ENCODE data around the gene ZNF683.

Gene ZNF683

DNA sequence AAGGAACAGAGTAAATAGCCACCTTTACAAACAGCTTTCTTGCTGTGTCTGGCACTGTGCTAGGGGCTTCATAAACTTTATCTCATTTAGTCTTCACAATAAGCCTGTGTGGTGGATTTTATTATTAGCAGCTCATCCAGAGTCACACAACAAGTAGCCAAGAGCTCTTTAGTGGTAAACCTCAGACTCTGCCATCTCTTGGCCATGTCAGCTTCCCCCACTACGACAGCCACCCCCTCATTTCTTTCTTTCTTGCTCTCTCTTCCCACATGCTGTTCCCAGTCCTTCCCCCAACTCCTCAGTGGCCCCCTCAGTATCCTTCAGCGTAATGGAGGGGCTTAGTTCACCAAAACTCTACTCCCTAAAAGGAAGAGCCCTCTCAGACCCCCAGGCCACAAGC is 1.2 kb upstream of the ZNF683 start:
- peak; percentile 20 for DNase-seq (ENCODE audit: low read depth)
- H3K4me3 ChIP-seq (ENCODE audit: control insufficient read depth, low read depth, low read length) = no peak overlapping the region
- TF ChIP-seq CTCF (conservative IDR thresholded peaks at IDR 0.05; ENCODE audit: control insufficient read depth, insufficient read depth, low read depth, low read length) = no peak

DNA sequence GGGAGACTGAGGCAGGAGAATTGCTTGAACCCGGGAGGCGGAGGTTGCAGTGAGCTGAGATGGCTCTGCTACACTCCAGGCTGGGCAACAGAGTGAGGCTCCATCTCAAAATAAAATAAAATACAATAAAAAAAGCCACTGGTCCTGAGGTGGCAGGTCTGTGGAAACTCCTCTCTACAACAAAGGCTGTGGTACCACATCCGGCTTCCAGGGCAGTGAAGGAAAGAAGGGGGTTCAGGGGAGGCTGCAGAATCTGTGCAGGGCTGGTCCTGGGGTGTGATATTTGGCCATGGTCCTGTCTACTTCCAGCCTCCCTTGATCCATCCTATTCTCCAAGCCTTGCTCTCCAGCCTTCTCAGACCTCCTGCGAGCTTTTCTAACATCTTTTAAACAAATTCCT is 731 bp upstream of the ZNF683 start:
- no peak for DNase-seq (ENCODE audit: low read depth)
- no peak for TF ChIP-seq CTCF (conservative IDR thresholded peaks at IDR 0.05; ENCODE audit: control insufficient read depth, insufficient read depth, low read depth, low read length)
- H3K4me3 ChIP-seq (ENCODE audit: control insufficient read depth, low read depth, low read length) = no peak overlapping the region

- DNase-seq (ENCODE audit: low read depth) = peak; percentile 48
- TF ChIP-seq CTCF (conservative IDR thresholded peaks at IDR 0.05; ENCODE audit: control insufficient read depth, insufficient read depth, low read depth, low read length) = no peak
- no peak overlapping the region for H3K4me3 ChIP-seq (ENCODE audit: control insufficient read depth, low read depth, low read length)
Observed at GRCh38 chr1:26372039-26372438, 511 bp downstream of the ZNF683 start.

- no peak overlapping the region for H3K4me3 ChIP-seq (ENCODE audit: control insufficient read depth, low read depth, low read length)
- TF ChIP-seq CTCF (conservative IDR thresholded peaks at IDR 0.05; ENCODE audit: control insufficient read depth, insufficient read depth, low read depth, low read length) = no peak
- DNase-seq (ENCODE audit: low read depth) = no peak
Observed at GRCh38 chr1:26370591-26371382, 1.8 kb downstream of the ZNF683 start.

- DNase-seq (ENCODE audit: low read depth) = no peak
- TF ChIP-seq CTCF (conservative IDR thresholded peaks at IDR 0.05; ENCODE audit: control insufficient read depth, insufficient read depth, low read depth, low read length) = no peak
- H3K4me3 ChIP-seq (ENCODE audit: control insufficient read depth, low read depth, low read length) = no peak overlapping the region
Observed at GRCh38 chr1:26368486-26368885, 4.1 kb downstream of the ZNF683 start.

- TF ChIP-seq CTCF (conservative IDR thresholded peaks at IDR 0.05; ENCODE audit: control insufficient read depth, insufficient read depth, low read depth, low read length) = no peak
- DNase-seq (ENCODE audit: low read depth) = no peak
- no peak overlapping the region for H3K4me3 ChIP-seq (ENCODE audit: control insufficient read depth, low read depth, low read length)
Observed at GRCh38 chr1:26368006-26368405, 4.5 kb downstream of the ZNF683 start.

Data from fibroblast of mammary gland (primary cell).